HepG2 (cell line): ENCODE data around the gene HES1. TPM values are rescaled to one million over a fixed set of nuclear protein-coding genes. Genes with fewer than 3 reads are reported as not detected.

Experiments used
- KDM5A ChIP-seq: fragments of 200-600 bp; sonication (generic); IDR thresholded peaks from 2 replicates; pipeline ENCODE4 v1.7.0; 2018; ENCODE audit warnings: antibody characterized with exemption, mild to moderate bottlenecking, low read length, borderline replicate concordance
- NFKBIZ ChIP-seq: IDR thresholded peaks from 2 replicates; pipeline ENCODE4 v1.6.1; 2018; ENCODE audit warnings: missing genetic modification reagents, missing compliant biosample characterization
- SMARCC2 ChIP-seq: fragments of 450-650 bp; IDR thresholded peaks from 2 replicates; pipeline ENCODE4 v1.6.1; 2017; ENCODE audit warnings: antibody characterized with exemption, mild to moderate bottlenecking
- SP5 ChIP-seq: IDR thresholded peaks from 2 replicates; pipeline ENCODE4 v1.6.1; 2016; ENCODE audit warnings: low read depth, borderline replicate concordance
- ZBTB7B ChIP-seq: sonication (generic); formaldehyde crosslinking; IDR thresholded peaks from 2 replicates; pipeline ENCODE4 v1.4.0; 2020; ENCODE audit warnings: missing genetic modification reagents
- ZFAT ChIP-seq: sonication (generic); formaldehyde crosslinking; conservative IDR thresholded peaks from 2 replicates; pipeline ENCODE4 v1.8.1; 2023; ENCODE audit warnings: missing genetic modification reagents, inconsistent platforms
- ZFP36 ChIP-seq: fragments of 150-350 bp; IDR thresholded peaks from 2 replicates; pipeline ENCODE4 v1.6.1; 2018; ENCODE audit warnings: borderline replicate concordance, low read length, low read depth; ENCODE audit not compliant: partially characterized antibody
- ZNF143 ChIP-seq: sonication (generic); formaldehyde crosslinking; IDR thresholded peaks from 2 replicates; pipeline ENCODE4 v1.4.0; 2020; ENCODE audit warnings: missing genetic modification reagents
- ZNF17 ChIP-seq: sonication (generic); formaldehyde crosslinking; IDR thresholded peaks from 2 replicates; pipeline ENCODE4 v1.5.0; 2020; ENCODE audit warnings: mild to moderate bottlenecking, missing genetic modification reagents
- ZNF292 ChIP-seq: sonication (generic); formaldehyde crosslinking; IDR thresholded peaks from 2 replicates; pipeline ENCODE4 v1.8.1; 2022; ENCODE audit warnings: mild to moderate bottlenecking, low read depth, missing genetic modification reagents, borderline replicate concordance
- ZNF460 ChIP-seq: sonication (generic); formaldehyde crosslinking; IDR thresholded peaks from 2 replicates; pipeline ENCODE4 v1.5.1; 2020; ENCODE audit warnings: missing genetic modification reagents, mild to moderate bottlenecking, borderline replicate concordance
- ZNF496 ChIP-seq: sonication (generic); formaldehyde crosslinking; IDR thresholded peaks from 2 replicates; pipeline ENCODE4 v1.8.1; 2023; ENCODE audit warnings: mild to moderate bottlenecking, moderate library complexity, missing genetic modification reagents; ENCODE audit not compliant: insufficient replicate concordance
- ZNF747 ChIP-seq: sonication (generic); formaldehyde crosslinking; IDR thresholded peaks from 2 replicates; pipeline ENCODE4 v1.8.1; 2023; ENCODE audit warnings: missing genetic modification reagents, mild to moderate bottlenecking, borderline replicate concordance
- polyA plus RNA-seq, 8 experiments: library from polyadenylated mRNA; depleted of rRNA in 3 of 8; stranded (reverse) in 7 of 8; unstranded in 1 of 8; fragments of >200 nt; fragmentation: Illumina TruSeq in 4 of 8; extraction: Trizol in 4 of 8; gene quantifications; 2 replicates each; pipeline versions ENCODE4 v1.2.1 to v1.2.3, GENCODE V29; 2011 to 2016; ENCODE audit warnings: low read depth in 4 of 8, missing spikeins in 1 of 8, mixed read lengths in 1 of 8; ENCODE audit not compliant: insufficient read depth in 1 of 8
- total RNA-seq, 5 experiments: library from RNA; depleted of rRNA; stranded (reverse); fragments of >200 nt; fragmentation: Illumina TruSeq; extraction: Trizol; gene quantifications; 2 replicates each; pipeline ENCODE4 v1.2.3, GENCODE V29; 2016; ENCODE audit warnings: low read depth in 1 of 5
- TF ChIP-seq, protein P1 (sequence below): sonication (generic); formaldehyde crosslinking; IDR thresholded peaks from 2 replicates; pipeline ENCODE4 v1.5.1; 2020; ENCODE audit warnings: mild to moderate bottlenecking, missing genetic modification reagents, borderline replicate concordance
- TF ChIP-seq, protein P2 (sequence below): sonication (generic); formaldehyde crosslinking; IDR thresholded peaks from 2 replicates; pipeline ENCODE4 v1.4.0; 2020; ENCODE audit warnings: mild to moderate bottlenecking, missing genetic modification reagents
- TF ChIP-seq, protein P3 (sequence below): sonication (generic); formaldehyde crosslinking; IDR thresholded peaks from 2 replicates; pipeline ENCODE4 v1.8.1; 2022; ENCODE audit warnings: mild to moderate bottlenecking, missing genetic modification reagents
- TF ChIP-seq, protein P4 (sequence below): fragments of 450-650 bp; IDR thresholded peaks from 2 replicates; pipeline ENCODE4 v1.6.1; 2017; ENCODE audit warnings: mild to moderate bottlenecking

The HES1 gene
- total and polyA plus RNA-seq, 2 of the 13 experiments (the other 11 are each of a cell fraction or from before 2014, with no cell fraction given): 15.4 to 19.8 TPM

DNA sequence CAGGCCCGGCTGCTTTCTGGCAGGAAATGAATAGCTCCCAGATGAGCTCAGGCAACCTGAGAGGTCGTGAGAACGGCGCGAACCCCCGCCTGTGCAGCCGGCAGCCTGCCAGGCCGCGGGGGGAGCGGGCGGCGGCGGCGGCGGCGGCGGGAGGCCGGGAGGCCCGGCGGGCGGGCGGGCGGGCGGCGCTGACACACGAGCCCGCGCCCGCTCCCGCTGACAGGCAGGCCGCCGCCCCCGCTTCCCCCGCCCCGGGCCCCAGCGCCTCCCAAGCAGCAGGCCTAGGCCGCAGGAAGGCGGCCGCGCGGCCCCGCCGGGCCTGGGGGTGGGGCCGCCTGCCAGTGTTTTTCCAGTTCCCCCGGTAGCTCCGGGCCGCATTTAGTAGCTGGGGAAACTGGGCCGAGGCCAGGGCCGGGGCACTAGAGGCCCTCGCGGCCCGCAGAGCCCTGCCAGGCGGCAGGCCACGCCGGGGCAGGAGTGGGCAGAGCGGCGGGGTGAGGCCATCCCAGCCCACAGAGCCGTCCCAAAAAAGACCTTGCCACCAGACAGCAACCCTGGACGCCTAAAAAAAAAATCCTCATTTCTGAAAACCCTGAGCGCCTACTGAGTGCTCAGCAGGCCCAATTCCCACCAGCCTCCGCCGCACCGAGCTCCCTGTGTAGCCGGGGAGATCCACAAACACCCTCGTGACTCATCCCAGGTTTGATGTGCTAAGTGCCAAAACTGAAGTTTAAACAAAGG is 5.6 kb downstream of the HES1 start (continued):
- no peak for TF ChIP-seq ZNF747 (CRISPR knock-in tag)
- TF ChIP-seq ZNF292 (CRISPR knock-in tag): no peak
- TF ChIP-seq, protein P1, sequence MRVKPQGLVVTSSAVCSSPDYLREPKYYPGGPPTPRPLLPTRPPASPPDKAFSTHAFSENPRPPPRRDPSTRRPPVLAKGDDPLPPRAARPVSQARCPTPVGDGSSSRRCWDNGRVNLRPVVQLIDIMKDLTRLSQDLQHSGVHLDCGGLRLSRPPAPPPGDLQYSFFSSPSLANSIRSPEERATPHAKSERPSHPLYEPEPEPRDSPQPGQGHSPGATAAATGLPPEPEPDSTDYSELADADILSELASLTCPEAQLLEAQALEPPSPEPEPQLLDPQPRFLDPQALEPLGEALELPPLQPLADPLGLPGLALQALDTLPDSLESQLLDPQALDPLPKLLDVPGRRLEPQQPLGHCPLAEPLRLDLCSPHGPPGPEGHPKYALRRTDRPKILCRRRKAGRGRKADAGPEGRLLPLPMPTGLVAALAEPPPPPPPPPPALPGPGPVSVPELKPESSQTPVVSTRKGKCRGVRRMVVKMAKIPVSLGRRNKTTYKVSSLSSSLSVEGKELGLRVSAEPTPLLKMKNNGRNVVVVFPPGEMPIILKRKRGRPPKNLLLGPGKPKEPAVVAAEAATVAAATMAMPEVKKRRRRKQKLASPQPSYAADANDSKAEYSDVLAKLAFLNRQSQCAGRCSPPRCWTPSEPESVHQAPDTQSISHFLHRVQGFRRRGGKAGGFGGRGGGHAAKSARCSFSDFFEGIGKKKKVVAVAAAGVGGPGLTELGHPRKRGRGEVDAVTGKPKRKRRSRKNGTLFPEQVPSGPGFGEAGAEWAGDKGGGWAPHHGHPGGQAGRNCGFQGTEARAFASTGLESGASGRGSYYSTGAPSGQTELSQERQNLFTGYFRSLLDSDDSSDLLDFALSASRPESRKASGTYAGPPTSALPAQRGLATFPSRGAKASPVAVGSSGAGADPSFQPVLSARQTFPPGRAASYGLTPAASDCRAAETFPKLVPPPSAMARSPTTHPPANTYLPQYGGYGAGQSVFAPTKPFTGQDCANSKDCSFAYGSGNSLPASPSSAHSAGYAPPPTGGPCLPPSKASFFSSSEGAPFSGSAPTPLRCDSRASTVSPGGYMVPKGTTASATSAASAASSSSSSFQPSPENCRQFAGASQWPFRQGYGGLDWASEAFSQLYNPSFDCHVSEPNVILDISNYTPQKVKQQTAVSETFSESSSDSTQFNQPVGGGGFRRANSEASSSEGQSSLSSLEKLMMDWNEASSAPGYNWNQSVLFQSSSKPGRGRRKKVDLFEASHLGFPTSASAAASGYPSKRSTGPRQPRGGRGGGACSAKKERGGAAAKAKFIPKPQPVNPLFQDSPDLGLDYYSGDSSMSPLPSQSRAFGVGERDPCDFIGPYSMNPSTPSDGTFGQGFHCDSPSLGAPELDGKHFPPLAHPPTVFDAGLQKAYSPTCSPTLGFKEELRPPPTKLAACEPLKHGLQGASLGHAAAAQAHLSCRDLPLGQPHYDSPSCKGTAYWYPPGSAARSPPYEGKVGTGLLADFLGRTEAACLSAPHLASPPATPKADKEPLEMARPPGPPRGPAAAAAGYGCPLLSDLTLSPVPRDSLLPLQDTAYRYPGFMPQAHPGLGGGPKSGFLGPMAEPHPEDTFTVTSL (CRISPR knock-in tag): 0 out of 2 replicates have a peak, but pooled peaks have one; percentile 49
- TF ChIP-seq NFKBIZ (CRISPR knock-in tag): no peak
- TF ChIP-seq ZNF143: no peak
- no peak for TF ChIP-seq ZNF17 (CRISPR knock-in tag)
- TF ChIP-seq, protein P2, sequence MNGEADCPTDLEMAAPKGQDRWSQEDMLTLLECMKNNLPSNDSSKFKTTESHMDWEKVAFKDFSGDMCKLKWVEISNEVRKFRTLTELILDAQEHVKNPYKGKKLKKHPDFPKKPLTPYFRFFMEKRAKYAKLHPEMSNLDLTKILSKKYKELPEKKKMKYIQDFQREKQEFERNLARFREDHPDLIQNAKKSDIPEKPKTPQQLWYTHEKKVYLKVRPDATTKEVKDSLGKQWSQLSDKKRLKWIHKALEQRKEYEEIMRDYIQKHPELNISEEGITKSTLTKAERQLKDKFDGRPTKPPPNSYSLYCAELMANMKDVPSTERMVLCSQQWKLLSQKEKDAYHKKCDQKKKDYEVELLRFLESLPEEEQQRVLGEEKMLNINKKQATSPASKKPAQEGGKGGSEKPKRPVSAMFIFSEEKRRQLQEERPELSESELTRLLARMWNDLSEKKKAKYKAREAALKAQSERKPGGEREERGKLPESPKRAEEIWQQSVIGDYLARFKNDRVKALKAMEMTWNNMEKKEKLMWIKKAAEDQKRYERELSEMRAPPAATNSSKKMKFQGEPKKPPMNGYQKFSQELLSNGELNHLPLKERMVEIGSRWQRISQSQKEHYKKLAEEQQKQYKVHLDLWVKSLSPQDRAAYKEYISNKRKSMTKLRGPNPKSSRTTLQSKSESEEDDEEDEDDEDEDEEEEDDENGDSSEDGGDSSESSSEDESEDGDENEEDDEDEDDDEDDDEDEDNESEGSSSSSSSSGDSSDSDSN: peak; percentile 88
- no peak for TF ChIP-seq SMARCC2
- TF ChIP-seq, protein P3, sequence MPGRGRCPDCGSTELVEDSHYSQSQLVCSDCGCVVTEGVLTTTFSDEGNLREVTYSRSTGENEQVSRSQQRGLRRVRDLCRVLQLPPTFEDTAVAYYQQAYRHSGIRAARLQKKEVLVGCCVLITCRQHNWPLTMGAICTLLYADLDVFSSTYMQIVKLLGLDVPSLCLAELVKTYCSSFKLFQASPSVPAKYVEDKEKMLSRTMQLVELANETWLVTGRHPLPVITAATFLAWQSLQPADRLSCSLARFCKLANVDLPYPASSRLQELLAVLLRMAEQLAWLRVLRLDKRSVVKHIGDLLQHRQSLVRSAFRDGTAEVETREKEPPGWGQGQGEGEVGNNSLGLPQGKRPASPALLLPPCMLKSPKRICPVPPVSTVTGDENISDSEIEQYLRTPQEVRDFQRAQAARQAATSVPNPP (CRISPR knock-in tag): 0 out of 2 replicates have a peak, but pooled peaks have one; percentile 59
- TF ChIP-seq ZFP36: no peak
- TF ChIP-seq ZNF496: no peak
- TF ChIP-seq SP5 (CRISPR knock-in tag): peak; percentile 35; the same call in 1 of the 2 replicates
- TF ChIP-seq ZFAT (CRISPR knock-in tag): no peak
- no peak for TF ChIP-seq KDM5A
- peak; percentile 58; the same call in 1 of the 2 replicates for TF ChIP-seq ZBTB7B (CRISPR knock-in tag)
- TF ChIP-seq ZNF460 (CRISPR knock-in tag): peak; percentile 82; the same call in 1 of the 2 replicates
- TF ChIP-seq, protein P4, sequence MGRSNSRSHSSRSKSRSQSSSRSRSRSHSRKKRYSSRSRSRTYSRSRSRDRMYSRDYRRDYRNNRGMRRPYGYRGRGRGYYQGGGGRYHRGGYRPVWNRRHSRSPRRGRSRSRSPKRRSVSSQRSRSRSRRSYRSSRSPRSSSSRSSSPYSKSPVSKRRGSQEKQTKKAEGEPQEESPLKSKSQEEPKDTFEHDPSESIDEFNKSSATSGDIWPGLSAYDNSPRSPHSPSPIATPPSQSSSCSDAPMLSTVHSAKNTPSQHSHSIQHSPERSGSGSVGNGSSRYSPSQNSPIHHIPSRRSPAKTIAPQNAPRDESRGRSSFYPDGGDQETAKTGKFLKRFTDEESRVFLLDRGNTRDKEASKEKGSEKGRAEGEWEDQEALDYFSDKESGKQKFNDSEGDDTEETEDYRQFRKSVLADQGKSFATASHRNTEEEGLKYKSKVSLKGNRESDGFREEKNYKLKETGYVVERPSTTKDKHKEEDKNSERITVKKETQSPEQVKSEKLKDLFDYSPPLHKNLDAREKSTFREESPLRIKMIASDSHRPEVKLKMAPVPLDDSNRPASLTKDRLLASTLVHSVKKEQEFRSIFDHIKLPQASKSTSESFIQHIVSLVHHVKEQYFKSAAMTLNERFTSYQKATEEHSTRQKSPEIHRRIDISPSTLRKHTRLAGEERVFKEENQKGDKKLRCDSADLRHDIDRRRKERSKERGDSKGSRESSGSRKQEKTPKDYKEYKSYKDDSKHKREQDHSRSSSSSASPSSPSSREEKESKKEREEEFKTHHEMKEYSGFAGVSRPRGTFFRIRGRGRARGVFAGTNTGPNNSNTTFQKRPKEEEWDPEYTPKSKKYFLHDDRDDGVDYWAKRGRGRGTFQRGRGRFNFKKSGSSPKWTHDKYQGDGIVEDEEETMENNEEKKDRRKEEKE: no peak
